D721Med (cell line): ENCODE measurements around the gene NAALADL2.

Experiments
- DNase-seq: peaks from one replicate; pipeline ENCODE4 v3.0.0; 2011; ENCODE audit warnings: low spot score; ENCODE audit not compliant: insufficient read length
- FAIRE-seq: peaks from 2 replicates; lab custom pipeline; 2011; peaks lifted over from hg19 to GRCh38; lab: Jason Lieb, UNC
- CTCF ChIP-seq: IDR thresholded peaks from 2 replicates; pipeline ENCODE4 v1.5.1; 2012; ENCODE audit warnings: mild to moderate bottlenecking, control low read depth; ENCODE audit not compliant: insufficient read depth; ENCODE audit errors: missing control alignments

NAALADL2 gene

GRCh38 chr3:175620093-175620492, 761.0 kb downstream of the NAALADL2 start:
- FAIRE-seq (no peak), DNase-seq (no peak)
- no peak for TF ChIP-seq CTCF

GRCh38 chr3:175620532-175620931, 761.4 kb downstream of the NAALADL2 start:
- DNase-seq (no peak), FAIRE-seq (no peak)
- no peak for TF ChIP-seq CTCF

GRCh38 chr3:175640958-175641357, 781.8 kb downstream of the NAALADL2 start:
- FAIRE-seq = no peak
- no peak for DNase-seq
- no peak for TF ChIP-seq CTCF

GRCh38 chr3:175646865-175647264, 787.7 kb downstream of the NAALADL2 start:
- DNase-seq = no peak
- TF ChIP-seq CTCF = no peak
- no peak for FAIRE-seq

GRCh38 chr3:175648899-175649298, 789.8 kb downstream of the NAALADL2 start:
- no peak for FAIRE-seq
- DNase-seq = no peak
- TF ChIP-seq CTCF = no peak

GRCh38 chr3:175651716-175652115, 792.6 kb downstream of the NAALADL2 start:
- no peak for FAIRE-seq
- no peak for TF ChIP-seq CTCF
- DNase-seq = no peak

- FAIRE-seq (no peak), DNase-seq (no peak)
- no peak for TF ChIP-seq CTCF
Measured at GRCh38 chr3:175655351-175655750, 796.2 kb downstream of the NAALADL2 start.
